Measurements from ENCODE around the gene WDR64. TPM values are rescaled to one million over a fixed set of nuclear protein-coding genes. Genes with fewer than 3 reads are reported as not detected.
A peak's percentile ranks its signal among the peaks of the same experiment; 100 is the strongest.

WDR64 gene
- total RNA-seq, 1 donor, result not detected

DNA sequence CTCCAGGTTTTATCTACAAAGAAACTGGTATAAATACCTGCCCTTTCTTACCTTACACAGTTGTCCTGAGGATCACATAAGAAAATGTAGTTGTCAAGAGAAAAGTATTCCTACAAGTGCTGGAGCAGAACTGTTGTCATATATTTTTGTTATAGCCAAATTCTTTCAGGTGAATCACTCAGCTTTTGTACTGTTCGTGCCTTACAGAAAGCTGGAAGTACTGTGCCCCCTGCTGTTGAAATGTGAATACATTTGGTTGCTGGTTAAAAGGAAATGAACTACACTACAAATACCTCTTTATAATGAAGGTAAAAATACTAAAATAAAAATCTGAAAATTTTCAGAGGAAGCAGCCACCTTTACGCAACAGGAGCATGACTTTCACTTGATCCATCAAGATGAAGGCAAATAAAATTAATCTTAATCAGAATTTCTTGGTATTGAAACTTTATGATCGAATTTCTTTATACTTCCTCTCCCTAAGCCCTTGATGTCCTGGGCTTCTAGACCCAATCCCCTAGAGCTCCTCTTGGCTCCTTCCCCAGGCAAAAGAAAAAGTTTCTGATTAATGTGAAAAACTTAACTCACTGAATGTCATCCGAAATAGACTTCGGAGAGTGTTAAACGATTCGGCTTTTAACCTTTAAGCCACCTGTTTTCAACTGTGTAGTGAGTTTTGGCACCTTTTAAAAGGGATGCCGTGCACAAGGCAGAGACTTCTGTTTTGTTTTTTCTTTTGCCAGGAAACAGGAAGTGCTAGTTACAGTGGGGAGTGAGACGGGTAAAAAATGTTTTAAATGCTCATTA is 24.4 kb upstream of the WDR64 start:
- H3K4me3 ChIP-seq (ENCODE audit: insufficient read depth, low read length), result no peak overlapping the region
- no peak for DNase-seq (ENCODE audit: insufficient read length, low spot score, missing footprints)
- no peaks in the 10 kb centered on the region for H3K27me3 ChIP-seq (ENCODE audit: insufficient read depth, low read length)
- H3K36me3 ChIP-seq (ENCODE audit: insufficient read depth, low read length), result no peaks in the 10 kb centered on the region
- H3K4me2 ChIP-seq (ENCODE audit: insufficient read depth, low read length), result no peak overlapping the region
- peaks cover 3% of the 10 kb centered on the region for H3K4me1 ChIP-seq (ENCODE audit: insufficient read depth, low read length)
- no peaks in the 10 kb centered on the region for H4K20me1 ChIP-seq (ENCODE audit: insufficient read depth, low read length)
- H2AFZ ChIP-seq (ENCODE audit: low read length), result peak overlapping the region; percentile 24
- H3K9me3 ChIP-seq (ENCODE audit: low read depth, low read length), result no peaks in the 10 kb centered on the region
- H3K27ac ChIP-seq (ENCODE audit: low read depth, low read length), result no peak overlapping the region
- TF ChIP-seq, protein P1, sequence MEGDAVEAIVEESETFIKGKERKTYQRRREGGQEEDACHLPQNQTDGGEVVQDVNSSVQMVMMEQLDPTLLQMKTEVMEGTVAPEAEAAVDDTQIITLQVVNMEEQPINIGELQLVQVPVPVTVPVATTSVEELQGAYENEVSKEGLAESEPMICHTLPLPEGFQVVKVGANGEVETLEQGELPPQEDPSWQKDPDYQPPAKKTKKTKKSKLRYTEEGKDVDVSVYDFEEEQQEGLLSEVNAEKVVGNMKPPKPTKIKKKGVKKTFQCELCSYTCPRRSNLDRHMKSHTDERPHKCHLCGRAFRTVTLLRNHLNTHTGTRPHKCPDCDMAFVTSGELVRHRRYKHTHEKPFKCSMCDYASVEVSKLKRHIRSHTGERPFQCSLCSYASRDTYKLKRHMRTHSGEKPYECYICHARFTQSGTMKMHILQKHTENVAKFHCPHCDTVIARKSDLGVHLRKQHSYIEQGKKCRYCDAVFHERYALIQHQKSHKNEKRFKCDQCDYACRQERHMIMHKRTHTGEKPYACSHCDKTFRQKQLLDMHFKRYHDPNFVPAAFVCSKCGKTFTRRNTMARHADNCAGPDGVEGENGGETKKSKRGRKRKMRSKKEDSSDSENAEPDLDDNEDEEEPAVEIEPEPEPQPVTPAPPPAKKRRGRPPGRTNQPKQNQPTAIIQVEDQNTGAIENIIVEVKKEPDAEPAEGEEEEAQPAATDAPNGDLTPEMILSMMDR (IDR thresholded peaks at IDR 0.05; ENCODE audit: extremely low read depth, low read depth, low read length), result peak; percentile 71
- H3K79me2 ChIP-seq (ENCODE audit: insufficient read depth, low read length), result no peaks in the 10 kb centered on the region

DNA sequence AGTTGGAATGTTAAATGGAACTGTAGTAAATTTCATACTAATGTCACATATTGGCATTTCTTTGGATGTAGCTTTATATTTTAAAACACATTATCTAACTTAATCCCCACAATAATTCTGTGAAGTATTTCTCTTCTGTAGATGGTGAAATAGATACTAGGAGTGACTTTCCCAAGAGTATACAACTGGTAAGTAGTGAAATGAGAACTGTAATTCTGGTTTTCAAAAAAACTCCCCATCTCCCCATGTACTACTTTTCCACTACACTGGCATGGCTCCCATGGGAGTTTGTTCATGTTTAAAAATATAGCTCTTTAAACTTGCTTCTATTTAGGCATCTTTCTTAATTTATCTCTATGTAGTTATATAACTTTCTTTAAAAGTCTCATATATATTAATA is 22.1 kb upstream of the WDR64 start:
- H4K20me1 ChIP-seq (ENCODE audit: insufficient read depth, low read length), result no peaks in the 10 kb centered on the region
- no peak overlapping the region for H3K27ac ChIP-seq (ENCODE audit: low read depth, low read length)
- peaks cover 2% of the 10 kb centered on the region for H3K4me1 ChIP-seq (ENCODE audit: insufficient read depth, low read length)
- TF ChIP-seq, protein P1 (IDR thresholded peaks at IDR 0.05; ENCODE audit: extremely low read depth, low read depth, low read length), result no peak
- H2AFZ ChIP-seq (ENCODE audit: low read length), result no peak overlapping the region
- DNase-seq (ENCODE audit: insufficient read length, low spot score, missing footprints), result no peak
- H3K36me3 ChIP-seq (ENCODE audit: insufficient read depth, low read length), result no peaks in the 10 kb centered on the region
- H3K4me3 ChIP-seq (ENCODE audit: insufficient read depth, low read length), result no peak overlapping the region
- no peak overlapping the region for H3K4me2 ChIP-seq (ENCODE audit: insufficient read depth, low read length)
- no peaks in the 10 kb centered on the region for H3K27me3 ChIP-seq (ENCODE audit: insufficient read depth, low read length)
- no peaks in the 10 kb centered on the region for H3K9me3 ChIP-seq (ENCODE audit: low read depth, low read length)
- no peaks in the 10 kb centered on the region for H3K79me2 ChIP-seq (ENCODE audit: insufficient read depth, low read length)

DNA sequence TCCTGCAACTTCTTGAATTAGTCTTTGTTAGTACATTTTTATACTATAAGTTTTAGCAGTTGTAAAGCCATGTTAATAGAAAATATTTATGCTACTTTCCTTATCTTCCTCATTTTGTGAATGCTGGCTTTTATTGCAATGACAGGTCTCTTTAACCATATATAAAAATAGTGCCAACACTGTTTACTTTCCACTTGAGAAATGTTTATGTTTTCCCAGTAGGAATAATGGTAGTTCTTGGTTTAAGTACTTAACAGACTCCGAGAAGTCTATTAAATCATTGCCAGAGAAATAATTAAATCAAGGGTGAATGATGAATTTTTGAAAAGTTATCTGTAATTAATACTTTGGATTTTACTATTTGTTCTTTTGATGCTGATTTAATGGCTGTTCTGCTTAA is 21.6 kb upstream of the WDR64 start:
- Histone ChIP-seq H3K4me3 (ENCODE audit: insufficient read depth, low read length) (no peak overlapping the region), H3K9me3 (ENCODE audit: low read depth, low read length) (no peaks in the 10 kb centered on the region), H3K79me2 (ENCODE audit: insufficient read depth, low read length) (no peaks in the 10 kb centered on the region), H3K27me3 (ENCODE audit: insufficient read depth, low read length) (no peaks in the 10 kb centered on the region), H3K4me1 (ENCODE audit: insufficient read depth, low read length) (no peaks in the 10 kb centered on the region), H3K27ac (ENCODE audit: low read depth, low read length) (no peak overlapping the region), H4K20me1 (ENCODE audit: insufficient read depth, low read length) (no peaks in the 10 kb centered on the region), H3K4me2 (ENCODE audit: insufficient read depth, low read length) (no peak overlapping the region), H3K36me3 (ENCODE audit: insufficient read depth, low read length) (peaks cover 4% of the 10 kb centered on the region), H2AFZ (ENCODE audit: low read length) (no peak overlapping the region)
- DNase-seq (ENCODE audit: insufficient read length, low spot score, missing footprints), result no peak
- TF ChIP-seq, protein P1 (IDR thresholded peaks at IDR 0.05; ENCODE audit: extremely low read depth, low read depth, low read length), result no peak

DNA sequence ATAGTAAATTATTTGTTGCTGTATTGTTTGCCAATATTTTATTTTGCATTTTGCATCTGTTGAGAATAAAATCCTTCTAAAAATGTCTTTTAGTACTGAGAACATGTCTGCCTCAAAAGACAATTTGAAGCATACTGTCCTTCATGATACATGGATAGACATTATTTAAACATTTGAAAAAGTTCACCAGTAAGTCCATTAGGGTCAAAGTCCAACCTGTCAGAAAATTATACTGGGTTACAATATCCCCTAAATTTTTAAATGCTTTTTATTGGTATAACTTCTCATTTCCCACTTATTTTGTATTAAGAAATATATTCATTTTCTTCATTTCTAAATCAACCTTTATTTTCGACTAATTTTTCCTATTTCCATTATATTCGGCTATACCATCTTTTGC is 21.2 kb upstream of the WDR64 start:
- Histone ChIP-seq H3K27me3 (ENCODE audit: insufficient read depth, low read length) (no peaks in the 10 kb centered on the region), H3K4me1 (ENCODE audit: insufficient read depth, low read length) (no peaks in the 10 kb centered on the region), H3K4me3 (ENCODE audit: insufficient read depth, low read length) (no peak overlapping the region), H3K9me3 (ENCODE audit: low read depth, low read length) (no peaks in the 10 kb centered on the region), H3K36me3 (ENCODE audit: insufficient read depth, low read length) (peaks cover 7% of the 10 kb centered on the region), H3K27ac (ENCODE audit: low read depth, low read length) (no peak overlapping the region), H2AFZ (ENCODE audit: low read length) (no peak overlapping the region), H3K4me2 (ENCODE audit: insufficient read depth, low read length) (no peak overlapping the region), H4K20me1 (ENCODE audit: insufficient read depth, low read length) (no peaks in the 10 kb centered on the region), H3K79me2 (ENCODE audit: insufficient read depth, low read length) (no peaks in the 10 kb centered on the region)
- TF ChIP-seq, protein P1 (IDR thresholded peaks at IDR 0.05; ENCODE audit: extremely low read depth, low read depth, low read length), result no peak
- DNase-seq (ENCODE audit: insufficient read length, low spot score, missing footprints), result no peak
